GM19099 (cell line): ENCODE results near the gene ZNF213.

Experiments used
- POLR2A ChIP-seq: IDR thresholded peaks from 3 replicates; pipeline ENCODE4 v1.6.1; 2011; ENCODE audit warnings: low read depth; ENCODE audit not compliant: insufficient read length; ENCODE audit errors: extremely low read depth

Gene ZNF213

DNA sequence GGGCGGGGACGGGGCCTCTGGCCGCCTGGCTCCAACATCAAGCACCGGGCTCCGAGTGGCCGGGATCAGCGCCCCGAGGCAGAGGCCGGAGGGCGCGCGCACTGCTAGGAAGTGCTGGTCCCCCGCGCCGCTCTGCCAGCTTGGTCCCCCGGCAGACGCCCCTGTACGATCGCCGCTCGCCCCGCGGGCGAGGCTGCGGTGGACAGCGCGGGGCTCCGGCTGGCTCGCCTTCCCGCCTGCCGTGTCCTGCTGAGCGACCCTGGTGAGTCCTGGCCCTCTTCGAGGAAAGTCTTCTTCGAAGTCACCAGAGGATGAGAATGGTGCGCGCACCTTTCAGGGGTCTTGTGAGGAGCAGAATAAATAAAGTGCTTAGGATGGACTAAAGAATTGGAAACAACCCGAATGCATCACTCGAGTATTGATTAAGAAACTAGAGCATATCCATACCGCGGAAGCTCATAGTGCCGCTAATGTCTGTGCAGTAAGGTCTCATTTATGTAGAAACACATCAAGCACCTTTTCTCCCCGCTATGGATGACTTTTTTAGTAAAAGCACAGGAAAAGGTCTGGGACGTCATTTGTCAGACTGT is 392 bp downstream of the ZNF213 start:
- peak; percentile 28 for TF ChIP-seq POLR2A

DNA sequence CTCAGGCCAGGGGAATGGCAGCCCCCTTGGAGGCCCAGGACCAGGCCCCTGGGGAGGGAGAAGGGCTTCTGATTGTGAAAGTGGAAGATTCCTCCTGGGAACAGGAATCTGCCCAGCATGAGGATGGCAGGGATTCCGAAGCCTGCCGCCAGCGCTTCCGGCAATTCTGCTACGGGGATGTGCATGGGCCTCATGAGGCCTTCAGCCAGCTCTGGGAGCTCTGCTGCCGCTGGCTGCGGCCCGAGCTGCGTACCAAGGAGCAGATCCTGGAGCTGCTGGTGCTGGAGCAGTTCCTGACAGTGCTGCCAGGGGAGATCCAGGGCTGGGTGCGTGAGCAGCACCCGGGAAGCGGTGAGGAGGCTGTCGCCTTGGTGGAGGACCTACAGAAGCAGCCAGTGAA is 2.4 kb downstream of the ZNF213 start:
- TF ChIP-seq POLR2A, result no peak

DNA sequence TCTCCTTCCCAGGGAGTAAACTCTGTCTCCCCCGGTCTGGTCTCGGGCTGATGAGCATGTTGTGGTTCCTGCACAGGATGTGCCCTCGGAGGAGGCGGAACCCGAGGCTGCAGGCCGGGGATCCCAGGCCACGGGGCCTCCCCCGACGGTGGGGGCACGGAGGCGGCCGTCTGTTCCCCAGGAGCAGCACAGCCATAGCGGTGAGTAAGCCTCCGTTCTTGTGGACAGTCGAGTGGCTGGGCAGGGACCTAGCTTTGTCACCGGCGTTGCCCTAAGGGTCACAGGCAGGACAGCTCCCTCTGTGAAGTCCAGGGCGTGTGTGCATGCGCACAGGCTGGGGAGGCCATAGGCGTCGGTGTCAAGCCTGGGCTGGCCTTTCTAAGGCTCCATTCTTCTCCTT is 3.5 kb downstream of the ZNF213 start:
- TF ChIP-seq POLR2A, result no peak

DNA sequence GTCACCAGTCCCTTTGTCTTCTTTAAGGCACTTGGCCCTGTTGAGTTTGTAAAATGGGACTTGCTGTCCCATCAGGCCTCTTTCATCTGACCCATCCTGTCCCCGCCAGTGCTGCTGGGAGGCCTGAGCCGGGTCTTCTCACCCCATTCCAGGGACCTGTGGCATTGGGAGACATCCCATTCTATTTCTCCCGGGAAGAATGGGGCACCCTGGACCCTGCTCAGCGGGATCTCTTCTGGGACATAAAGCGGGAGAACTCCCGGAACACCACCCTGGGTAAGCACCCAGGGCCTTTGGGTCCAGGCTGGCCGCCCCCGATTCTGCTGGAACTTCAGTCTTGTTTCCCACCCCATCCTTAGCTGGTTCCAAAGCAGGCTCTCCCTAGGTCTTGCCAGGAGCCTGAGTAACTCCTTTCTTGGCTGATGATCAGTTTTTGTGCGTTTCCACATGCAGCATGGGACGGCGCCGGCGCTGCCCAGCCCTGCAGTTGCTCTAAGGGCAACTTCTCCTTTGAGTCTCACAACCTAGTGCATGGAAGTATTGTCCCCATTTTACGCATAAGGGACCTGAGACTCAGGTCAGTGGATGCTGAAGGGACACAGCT is 4.1 kb downstream of the ZNF213 start:
- TF ChIP-seq POLR2A, result no peak

DNA sequence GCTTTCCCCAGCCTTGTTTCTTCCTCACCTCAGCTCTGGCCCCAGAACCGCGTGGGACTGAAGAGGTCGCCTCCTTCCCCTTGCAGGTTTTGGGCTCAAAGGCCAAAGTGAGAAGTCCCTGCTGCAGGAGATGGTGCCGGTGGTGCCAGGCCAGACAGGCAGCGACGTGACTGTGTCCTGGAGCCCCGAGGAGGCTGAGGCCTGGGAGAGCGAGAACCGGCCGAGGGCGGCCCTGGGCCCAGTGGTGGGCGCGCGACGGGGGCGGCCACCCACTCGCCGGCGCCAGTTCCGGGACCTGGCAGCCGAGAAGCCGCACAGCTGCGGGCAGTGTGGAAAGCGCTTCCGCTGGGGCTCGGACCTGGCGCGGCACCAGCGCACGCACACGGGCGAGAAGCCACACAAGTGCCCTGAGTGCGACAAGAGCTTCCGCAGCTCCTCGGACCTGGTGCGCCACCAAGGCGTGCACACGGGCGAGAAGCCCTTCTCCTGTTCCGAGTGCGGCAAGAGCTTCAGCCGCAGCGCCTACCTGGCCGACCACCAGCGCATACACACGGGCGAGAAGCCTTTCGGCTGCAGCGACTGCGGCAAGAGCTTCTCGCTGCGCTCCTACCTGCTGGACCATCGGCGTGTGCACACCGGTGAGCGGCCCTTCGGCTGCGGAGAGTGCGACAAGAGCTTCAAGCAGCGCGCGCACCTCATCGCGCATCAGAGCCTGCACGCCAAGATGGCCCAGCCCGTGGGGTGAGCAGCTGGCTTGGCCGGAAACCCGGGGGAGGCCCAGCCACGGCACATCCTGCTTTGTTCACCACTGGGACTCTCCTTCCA is 6.0 kb downstream of the ZNF213 start:
- TF ChIP-seq POLR2A, result no peak

GRCh38 chr16:3141781-3142311 is 7.0 kb downstream of the ZNF213 start:
- TF ChIP-seq POLR2A, result no peak

DNA sequence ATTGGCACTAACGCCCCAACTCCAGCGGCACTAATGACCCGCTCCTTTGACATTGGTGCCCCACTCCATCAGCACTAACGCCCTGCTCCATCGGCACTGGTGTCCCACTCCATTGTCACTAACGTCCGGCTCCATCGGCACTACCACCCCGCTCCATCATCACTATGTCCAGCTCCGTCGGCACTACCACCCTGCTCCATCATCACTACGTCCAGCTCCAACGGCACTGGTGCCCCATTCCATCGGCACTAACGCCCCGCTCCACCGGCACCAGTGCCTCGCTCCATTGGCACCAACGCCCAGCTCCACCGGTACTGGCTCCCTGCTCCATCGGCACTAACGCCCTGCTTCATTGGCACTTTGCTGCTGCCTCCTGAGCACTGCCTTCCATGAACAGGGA is 7.5 kb downstream of the ZNF213 start:
- TF ChIP-seq POLR2A, result no peak

GRCh38 chr16:3142770-3143169 is 7.9 kb downstream of the ZNF213 start:
- no peak for TF ChIP-seq POLR2A

DNA sequence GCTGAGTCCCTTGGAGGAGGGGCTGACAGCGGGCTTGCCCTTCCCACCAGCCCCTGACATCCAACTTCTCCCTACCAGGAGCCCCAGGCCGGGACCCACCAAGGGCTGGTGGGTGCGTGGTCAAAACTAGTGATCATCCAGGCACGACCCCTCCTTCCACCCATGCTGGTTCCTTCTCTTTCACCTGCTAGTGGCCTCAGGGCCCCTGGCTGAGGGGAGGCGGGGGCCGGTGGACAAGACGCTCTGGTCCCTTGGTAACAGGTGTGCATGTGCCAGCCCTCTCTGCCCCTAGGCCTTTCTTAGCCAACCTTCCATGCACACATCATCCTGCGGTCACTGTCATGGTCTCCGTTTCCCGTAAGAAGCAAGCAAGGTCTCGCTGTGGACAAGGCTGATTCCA is 8.4 kb downstream of the ZNF213 start:
- TF ChIP-seq POLR2A, result no peak

DNA sequence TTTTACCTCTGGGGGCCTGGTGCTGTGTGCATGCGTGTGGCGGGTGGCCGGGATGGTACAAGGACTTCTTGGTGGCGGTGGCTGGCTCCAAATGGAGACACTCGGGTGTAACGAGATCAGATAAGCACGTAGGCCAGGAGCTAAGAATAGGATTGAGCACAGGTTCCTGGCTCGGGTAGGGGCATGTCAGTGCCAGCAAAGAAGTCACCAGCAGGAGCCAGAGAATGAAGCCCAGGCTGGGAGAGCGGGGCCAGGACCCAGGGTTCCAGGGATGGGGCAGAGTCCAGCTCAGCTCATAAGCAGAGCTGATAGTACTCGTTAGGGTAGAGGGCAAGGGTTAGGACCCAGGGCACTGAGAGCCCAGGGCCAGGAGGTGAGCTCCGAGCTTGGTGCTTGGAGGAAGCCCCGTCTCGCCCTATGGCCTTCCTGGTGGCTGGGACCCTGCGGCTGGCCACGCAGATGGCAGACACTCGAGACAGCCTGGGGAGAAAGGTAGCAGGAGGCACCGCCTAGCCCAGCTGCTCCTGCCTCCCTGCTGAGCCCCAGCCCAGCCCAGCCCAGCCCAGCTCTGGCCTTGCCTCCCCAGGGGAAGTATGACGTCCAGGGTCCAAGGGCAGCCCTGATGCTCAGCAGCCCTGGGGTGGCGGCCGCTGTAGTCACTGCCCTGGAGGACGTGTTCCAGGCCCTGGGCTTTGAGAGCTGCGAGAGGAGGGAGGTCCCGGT is 8.9 kb downstream of the ZNF213 start:
- TF ChIP-seq POLR2A, result no peak

DNA sequence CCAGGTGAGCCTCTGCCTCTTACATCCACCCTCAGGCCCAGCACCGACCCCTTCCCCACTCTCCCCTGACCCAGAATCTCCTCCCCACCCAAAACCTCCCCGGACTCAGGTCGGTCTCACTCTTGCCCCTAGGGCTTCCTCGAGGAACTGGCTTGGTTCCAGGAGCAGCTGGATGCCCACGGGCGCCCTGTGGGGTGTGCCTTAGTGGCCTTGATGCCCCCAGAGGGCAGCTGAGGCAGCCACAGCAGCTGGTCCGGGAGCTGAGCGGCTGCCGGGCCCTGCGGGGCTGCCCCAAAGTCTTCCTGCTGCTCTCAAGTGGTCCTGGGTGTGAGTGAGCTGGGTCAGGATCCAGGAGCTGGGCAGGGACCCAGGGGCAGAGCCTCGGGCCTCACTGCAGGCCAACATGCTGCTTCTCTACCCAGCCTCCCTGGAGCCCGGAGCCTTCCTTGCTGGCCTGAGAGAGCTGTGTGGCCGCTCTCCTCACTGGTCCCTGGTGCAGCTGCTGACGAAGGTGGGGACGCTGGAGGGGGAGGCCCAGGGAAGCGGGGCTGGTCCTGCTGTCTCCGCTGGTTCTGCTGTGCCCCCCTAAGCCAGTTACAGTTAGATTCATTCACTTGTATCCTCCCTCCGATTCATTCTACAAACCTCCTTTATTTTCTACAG is 9.6 kb downstream of the ZNF213 start:
- TF ChIP-seq POLR2A, result no peak

GRCh38 chr16:3145151-3145550 is 10.3 kb downstream of the ZNF213 start:
- no peak for TF ChIP-seq POLR2A

- no peak for TF ChIP-seq POLR2A
These were observed 10.8 kb downstream of the ZNF213 start for GRCh38 chr16:3145660-3146059.

DNA sequence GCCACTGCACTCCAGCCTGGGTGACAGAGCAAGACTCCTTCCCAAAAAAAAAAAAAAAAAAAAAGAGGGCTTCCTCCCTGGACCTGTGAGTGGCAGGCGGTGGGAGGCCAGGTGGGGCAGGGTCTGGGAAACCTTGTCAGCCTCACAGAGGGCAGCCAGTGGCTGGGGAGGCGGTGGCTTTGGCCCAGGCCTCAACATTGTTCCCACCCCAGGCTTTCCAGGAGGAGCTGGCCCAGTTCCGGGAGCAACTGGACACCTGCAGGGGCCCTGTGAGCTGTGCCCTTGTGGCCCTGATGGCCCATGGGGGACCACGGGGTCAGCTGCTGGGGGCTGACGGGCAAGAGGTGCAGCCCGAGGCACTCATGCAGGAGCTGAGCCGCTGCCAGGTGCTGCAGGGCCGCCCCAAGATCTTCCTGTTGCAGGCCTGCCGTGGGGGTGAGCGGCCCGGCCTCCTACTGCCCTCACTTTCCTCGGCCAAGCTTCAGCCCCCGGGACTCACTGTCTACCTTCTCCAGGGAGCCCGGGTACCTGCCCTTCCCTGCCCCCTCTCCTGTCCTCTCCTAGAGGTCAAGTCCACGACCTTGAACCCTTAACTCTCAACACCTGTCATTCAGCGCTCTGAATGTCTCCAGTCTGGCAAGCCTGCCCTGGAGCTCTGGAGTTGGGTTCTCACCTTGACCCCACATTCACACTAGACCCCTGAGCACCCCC is 12.4 kb downstream of the ZNF213 start:
- TF ChIP-seq POLR2A, result no peak
